Hippocampal formation (tissue), 2 donors: ENCODE results near the gene ZNF429.
"Not testable (repeated sequence)": the region's sequence is repeated elsewhere in the genome, so short reads cannot be mapped to it uniquely, and the experiment has no call there.

Experiments used
- DNase-seq, 2 donors: peaks; one replicate each; lab custom pipeline; 2025; lab: John Stamatoyannopoulos, UW

Gene ZNF429

DNA sequence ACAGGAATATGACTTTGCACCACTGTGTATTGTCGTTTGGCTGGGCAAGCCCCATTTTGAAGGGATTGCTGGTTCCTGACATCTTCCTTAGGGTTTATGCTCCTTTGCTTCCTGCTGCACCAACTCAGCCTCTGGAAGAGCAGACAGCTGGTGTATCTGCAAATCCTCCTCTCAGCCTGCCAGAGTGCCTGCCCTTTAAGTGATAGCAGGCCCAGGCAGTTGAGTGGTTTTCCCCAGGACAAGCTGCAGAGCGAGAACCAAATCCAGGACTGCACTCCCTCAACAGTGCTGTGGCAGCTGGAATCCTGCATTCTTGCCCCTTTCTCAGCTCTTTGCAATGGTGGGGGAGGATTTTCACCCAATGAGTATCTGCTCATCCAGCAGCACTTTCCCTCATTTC lies 85.5 kb downstream of the ZNF429 start:
- DNase-seq = no peak

- DNase-seq = no peak
Observed at GRCh38 chr19:21593008-21593481, 87.6 kb downstream of the ZNF429 start.

- no peak for DNase-seq
Observed at GRCh38 chr19:21593502-21593901, 88.1 kb downstream of the ZNF429 start.

DNA sequence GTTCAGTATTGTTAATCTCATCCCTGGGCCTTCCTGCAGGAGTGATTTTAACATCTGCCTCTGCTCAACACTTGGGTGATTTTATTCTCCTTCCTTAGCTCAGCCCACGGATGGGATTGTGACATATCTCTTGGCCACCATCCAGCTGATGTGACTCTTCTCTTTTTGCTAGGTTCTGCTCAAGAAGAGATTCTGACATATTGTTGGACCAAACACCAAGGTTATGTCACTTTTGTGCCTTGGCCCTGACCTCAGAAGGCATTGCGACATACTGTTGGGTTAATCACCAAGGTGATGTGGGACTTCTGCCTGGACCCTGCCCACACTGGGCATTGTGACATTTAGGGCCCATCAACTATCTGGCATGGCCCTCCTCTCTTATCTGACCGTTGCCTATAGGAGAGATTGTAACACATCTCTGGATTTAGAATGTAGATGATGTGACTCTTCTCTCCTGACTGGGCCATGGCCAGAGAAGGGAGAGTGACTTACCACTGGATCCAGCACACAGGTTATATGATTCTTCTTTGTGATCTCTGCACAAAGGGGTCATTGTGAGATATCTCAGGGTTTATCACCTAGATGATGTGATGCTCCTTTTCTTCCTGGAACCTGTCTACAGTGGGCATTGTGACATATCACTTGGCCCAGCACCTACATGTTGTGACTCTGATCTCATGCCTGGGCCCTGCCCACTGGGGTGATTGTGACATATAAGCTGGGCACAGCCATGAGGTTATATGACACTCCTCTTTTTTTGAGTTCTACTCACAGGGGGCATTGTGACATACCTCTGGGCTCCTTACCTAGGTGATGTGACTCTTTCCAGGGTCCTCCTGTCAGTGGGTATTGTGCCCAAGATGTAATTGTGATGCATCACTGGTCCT lies 88.8 kb downstream of the ZNF429 start:
- DNase-seq = no peak

DNA sequence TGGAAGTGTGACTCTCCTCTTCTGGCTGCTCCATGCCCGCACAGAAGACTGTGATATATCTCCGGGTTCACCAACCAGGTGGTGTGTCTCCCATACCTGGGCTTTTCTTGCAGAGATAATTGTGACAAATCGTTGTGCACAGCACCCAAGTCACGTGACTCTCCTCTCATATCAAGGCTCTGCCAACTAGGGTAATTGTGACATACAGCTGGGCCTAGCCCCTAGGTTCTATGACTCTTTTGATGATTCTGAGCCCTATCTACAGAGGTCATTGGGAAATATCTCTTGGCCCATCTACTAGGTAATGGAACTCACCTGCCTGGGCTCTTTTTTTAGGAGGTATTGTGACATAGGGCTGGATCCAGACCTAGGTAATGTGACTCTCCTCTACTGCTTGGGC lies 89.8 kb downstream of the ZNF429 start:
- no peak for DNase-seq

DNA sequence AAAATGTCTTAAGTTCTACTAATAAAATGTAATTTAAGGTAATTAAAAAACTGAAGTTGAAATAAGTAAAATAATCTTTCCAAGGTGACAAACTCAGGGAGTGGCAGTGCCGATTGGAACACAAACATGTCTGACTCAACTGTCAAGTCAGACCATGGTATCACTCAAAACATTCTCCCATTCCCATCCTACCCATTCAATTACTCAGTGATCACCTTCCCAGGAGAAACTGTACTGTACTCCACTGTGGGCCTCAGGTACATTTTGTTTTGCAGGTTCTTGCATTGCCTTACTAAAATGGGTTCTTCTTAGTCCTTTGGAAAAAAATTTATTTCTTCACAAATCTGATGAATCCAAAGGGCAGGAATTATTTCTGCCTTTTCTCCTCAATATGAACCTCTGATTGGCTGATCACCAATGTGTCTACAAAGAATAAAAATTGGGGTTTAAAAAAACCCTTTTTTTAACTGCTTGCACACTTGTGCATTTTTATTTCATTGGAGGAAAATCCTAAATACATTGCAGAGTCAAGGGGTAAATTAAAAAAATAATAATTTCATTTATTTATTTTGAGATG lies 96.8 kb downstream of the ZNF429 start:
- DNase-seq = no peak

DNA sequence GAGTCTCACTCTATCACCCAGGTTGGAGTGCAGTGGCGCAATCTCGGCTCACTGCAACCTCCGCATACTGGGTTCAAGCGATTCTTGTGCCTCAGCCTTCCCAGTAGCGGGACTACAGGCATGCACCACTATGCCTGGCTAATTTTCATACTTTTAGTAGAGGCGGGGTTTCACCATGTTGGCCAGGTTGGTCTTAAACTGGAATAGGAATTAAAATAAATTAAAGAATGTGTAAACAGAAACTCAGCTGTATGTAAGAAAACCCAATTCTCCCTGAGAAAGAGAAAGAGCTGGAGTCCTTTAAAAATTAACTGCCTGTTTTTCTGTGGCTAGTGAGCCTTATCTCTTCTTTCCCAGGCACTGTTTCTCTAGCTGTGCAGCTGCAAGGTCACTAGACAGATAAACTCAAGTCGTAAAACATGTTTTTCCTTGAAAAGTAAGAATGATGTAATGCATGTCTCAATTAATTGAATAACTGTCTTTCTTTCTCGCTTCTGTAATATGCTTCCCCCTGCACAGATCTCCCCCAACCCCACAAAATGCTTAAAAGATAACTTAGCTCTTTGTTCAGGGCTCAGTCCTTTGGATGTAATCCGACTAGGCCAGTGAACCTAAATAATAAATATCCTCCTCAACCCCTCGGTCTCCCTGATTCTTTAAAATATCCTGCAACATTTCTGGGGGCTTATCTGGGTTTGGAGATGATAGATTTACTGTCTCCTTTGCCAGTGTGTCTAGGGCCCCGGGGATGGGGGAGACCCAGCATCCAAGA lies 97.4 kb downstream of the ZNF429 start:
- not testable (repeated sequence) for DNase-seq

- no peak for DNase-seq
Observed at GRCh38 chr19:21603431-21604231, 98.2 kb downstream of the ZNF429 start.

DNA sequence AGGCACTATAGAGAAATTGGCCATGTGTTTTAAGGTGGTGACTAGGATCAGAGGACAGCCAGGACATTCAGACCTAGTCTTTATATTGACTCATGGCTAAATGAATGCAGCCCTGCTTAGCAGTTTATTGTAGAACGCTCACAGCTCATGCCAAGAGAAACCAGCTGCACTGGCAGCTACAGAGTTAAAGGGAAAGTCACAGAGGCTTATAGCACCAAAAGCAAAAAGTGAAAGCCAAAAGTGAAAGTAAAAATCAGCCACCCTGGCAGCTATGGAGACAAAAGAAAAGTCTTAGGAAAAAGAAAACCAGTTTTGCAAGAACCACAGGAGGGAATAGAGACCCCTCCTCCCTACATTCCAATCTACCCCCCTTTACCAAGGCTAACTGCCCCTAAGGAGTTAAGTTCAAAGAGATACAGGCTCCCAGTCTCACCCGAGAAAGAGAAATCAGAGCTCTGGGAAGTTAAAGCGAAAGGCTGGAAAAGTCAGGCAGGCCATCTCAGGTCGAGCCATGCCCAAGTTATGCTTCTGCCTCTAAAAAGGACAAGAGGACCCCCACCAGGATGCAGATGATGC lies 99.0 kb downstream of the ZNF429 start:
- DNase-seq = no peak
